Endothelial cell of umbilical vein (primary cell): ENCODE results near the gene TBCD. TPM values are rescaled to one million over a fixed set of nuclear protein-coding genes. Genes with fewer than 3 reads are reported as not detected.

Experiments
- BruUV-seq: library from RNA; stranded (reverse); fragments of 400-500 nt; replicated peaks from 2 replicates; lab custom pipeline; 2021; lab: Mats Ljungman, UMichigan
- CTCF ChIA-PET: fragments of 300-600, 350-600 bp; sonication (Branson Sonifier 250); formaldehyde crosslinking; loops from one replicate; lab custom pipeline; 2021; ENCODE audit warnings: antibody characterized with exemption, inconsistent platforms; lab: Charles Lee
- POLR2A ChIA-PET: fragments of 300-600, 350-600 bp; sonication (Branson Sonifier 250); formaldehyde crosslinking; loops from one replicate; lab custom pipeline; 2021; ENCODE audit warnings: antibody characterized with exemption, inconsistent platforms; lab: Charles Lee
- DNase-seq: peaks from one replicate; pipeline ENCODE4 v3.0.0-alpha.2; 2011; ENCODE audit warnings: low read depth, low spot score
- FAIRE-seq: peaks from 2 replicates; lab custom pipeline; 2011; peaks lifted over from hg19 to GRCh38; lab: Jason Lieb, UNC
- H2AFZ ChIP-seq: 2 replicates; pipeline ENCODE4 v1.6.0; 2012; ENCODE audit warnings: low read depth, low read length, control low read depth, inconsistent platforms
- H3K27ac ChIP-seq: 2 replicates; pipeline ENCODE4 v1.5.1; 2011; ENCODE audit warnings: low read depth, mild to moderate bottlenecking, control low read depth, low read length, moderate library complexity; ENCODE audit not compliant: insufficient read depth
- H3K27me3 ChIP-seq, 2 experiments: 2 replicates each; pipeline versions ENCODE4 v1.6.0 to v1.6.1; 2011; ENCODE audit warnings: low read length in 2 of 2, mixed read lengths in 1 of 2; ENCODE audit not compliant: control insufficient read depth in 2 of 2, insufficient read depth in 2 of 2
- H3K36me3 ChIP-seq, 2 experiments: 2 replicates in 1 of 2; 3 replicates in 1 of 2; pipeline ENCODE4 v1.5.1; 2011; ENCODE audit warnings: low read length in 2 of 2, mild to moderate bottlenecking in 1 of 2, moderate library complexity in 1 of 2; ENCODE audit not compliant: control insufficient read depth in 2 of 2, insufficient read depth in 2 of 2; ENCODE audit errors: extremely low read depth in 1 of 2
- H3K4me1 ChIP-seq: 3 replicates; pipeline ENCODE4 v1.5.1; 2011; ENCODE audit warnings: mild to moderate bottlenecking, low read length; ENCODE audit not compliant: control insufficient read depth, insufficient read depth; ENCODE audit errors: extremely low read depth
- H3K4me2 ChIP-seq: 2 replicates; pipeline ENCODE4 v1.6.1; 2011; ENCODE audit warnings: low read length, control low read depth, mixed read lengths; ENCODE audit not compliant: insufficient read depth
- H3K4me3 ChIP-seq, 3 experiments: fragments of 200-600 bp in 1 of 3; sonication (generic), shearing (Covaris generic) in 1 of 3; replicated peaks in 1 of 3; 2 replicates each; pipeline ENCODE4 v1.5.1; 2011 to 2016; ENCODE audit warnings: control low read depth in 3 of 3, low read length in 3 of 3, mild to moderate bottlenecking in 2 of 3, inconsistent platforms in 1 of 3, low read depth in 1 of 3, moderate library complexity in 1 of 3; ENCODE audit not compliant: insufficient read depth in 1 of 3
- H3K79me2 ChIP-seq: 2 replicates; pipeline ENCODE4 v1.6.0; 2012; ENCODE audit warnings: low read length, inconsistent platforms; ENCODE audit not compliant: control insufficient read depth, insufficient read depth
- H3K9ac ChIP-seq: replicated peaks from 2 replicates; pipeline ENCODE3; 2011; ENCODE audit warnings: low read length, control low read depth; ENCODE audit not compliant: insufficient read depth; ENCODE audit errors: extremely low read depth
- H3K9me1 ChIP-seq: replicated peaks from 3 replicates; pipeline ENCODE4 v1.6.0; 2011; ENCODE audit warnings: mild to moderate bottlenecking, low read length; ENCODE audit not compliant: control insufficient read depth, insufficient read depth; ENCODE audit errors: extremely low read depth
- H3K9me3 ChIP-seq: replicated peaks from 2 replicates; pipeline ENCODE4 v1.5.1; 2012; ENCODE audit warnings: low read length, inconsistent platforms; ENCODE audit not compliant: control insufficient read depth, insufficient read depth
- H4K20me1 ChIP-seq: replicated peaks from 2 replicates; pipeline ENCODE3; 2011; ENCODE audit warnings: mild to moderate bottlenecking, low read length; ENCODE audit not compliant: control insufficient read depth, insufficient read depth; ENCODE audit errors: extremely low read depth
- CTCF ChIP-seq, 2 donors: IDR thresholded peaks; 1 replicate in 1 of 2; 2 replicates in 1 of 2; pipeline ENCODE4 v1.5.1; 2011; ENCODE audit warnings: low read length in 2 of 2, mild to moderate bottlenecking in 2 of 2, moderate library complexity in 2 of 2, control low read depth in 1 of 2, inconsistent platforms in 1 of 2, low read depth in 1 of 2; ENCODE audit not compliant: insufficient read depth in 1 of 2; ENCODE audit errors: extremely low read depth in 1 of 2
- EZH2 ChIP-seq: IDR thresholded peaks from 2 replicates; pipeline ENCODE4 v1.6.1; 2012; ENCODE audit warnings: borderline replicate concordance, low read depth, mild to moderate bottlenecking, moderate library complexity, low read length, inconsistent platforms; ENCODE audit not compliant: severe bottlenecking
- FOS ChIP-seq: IDR thresholded peaks from 2 replicates; pipeline ENCODE4 v1.6.1; 2011; ENCODE audit warnings: mild to moderate bottlenecking, low read length, moderate library complexity, borderline replicate concordance; ENCODE audit not compliant: insufficient read depth
- GATA2 ChIP-seq: IDR thresholded peaks from 2 replicates; pipeline ENCODE4 v1.7.0; 2011; ENCODE audit warnings: low read depth, mild to moderate bottlenecking, moderate library complexity, mixed read lengths, low read length; ENCODE audit not compliant: insufficient read length, insufficient read depth
- JUN ChIP-seq: IDR thresholded peaks from 2 replicates; pipeline ENCODE4 v1.6.1; 2011; ENCODE audit warnings: borderline replicate concordance, low read depth; ENCODE audit not compliant: insufficient read length, insufficient read depth
- MAX ChIP-seq: IDR thresholded peaks from 2 replicates; pipeline ENCODE4 v1.6.1; 2011; ENCODE audit not compliant: insufficient read depth, insufficient read length
- MYC ChIP-seq: IDR thresholded peaks from one replicate; pipeline ENCODE4 v1.6.1; 2011; ENCODE audit warnings: mild to moderate bottlenecking, low read depth, low read length
- POLR2A ChIP-seq: IDR thresholded peaks from 2 replicates; pipeline ENCODE4 v1.6.1; 2012; ENCODE audit warnings: low read depth, mild to moderate bottlenecking, control low read depth, low read length
- POLR2AphosphoS5 ChIP-seq: IDR thresholded peaks from 2 replicates; pipeline ENCODE4 v1.6.1; 2012; ENCODE audit warnings: low read depth, mild to moderate bottlenecking, control low read depth, low read length, moderate library complexity; ENCODE audit not compliant: insufficient read depth
- dilution Hi-C: fragments of 300-500 bp; cut with MboI; formaldehyde crosslinking; loops from one replicate; pipeline ENCODE4 v1.15.0; 2019; ENCODE audit warnings: low sequenced_read_pairs; ENCODE audit not compliant: extremely low pct_ligation_motif_present
- intact Hi-C: fragments of 100-400 bp; cut with micrococcal nuclease; formaldehyde crosslinking; loops from one replicate; pipeline ENCODE4 v1.10.0; 2022
- polyA plus RNA-seq, 4 experiments: library from polyadenylated mRNA; depleted of rRNA in 3 of 4; stranded (reverse) in 3 of 4; unstranded in 1 of 4; fragments of >200 nt; gene quantifications; 2 replicates each; pipeline versions ENCODE4 v1.2.1 to v1.2.3, GENCODE V29; 2011 to 2012; ENCODE audit warnings: missing spikeins in 1 of 4
- total RNA-seq: library from RNA; stranded (reverse); gene quantifications from 2 replicates; pipeline ENCODE4 v1.2.3, GENCODE V29; 2021

TBCD gene
- total and polyA plus RNA-seq, 2 donors (not counting 3 experiments of a cell fraction or from before 2014, with no cell fraction given): 121 to 145 TPM

GRCh38 chr17:82859431-82860403 lies 107.9 kb downstream of the TBCD start:
- peak overlapping the region; percentile 33 for H3K9ac ChIP-seq
- ChIA-PET POLR2A (no interaction called here), CTCF (interaction anchor here (1.0 to 2.0 kb wide), 6 partner anchors 10 to 78 kb away, joined by 3 to 8 read pairs (median 4); no protein-coding TSS in a partner anchor)
- no peaks in the 10 kb centered on the region for H3K27me3 ChIP-seq
- no peak overlapping the region for H3K4me3 ChIP-seq
- DNase-seq (peak; percentile 91), FAIRE-seq (peak; percentile 99)
- no peak overlapping the region for H2AFZ ChIP-seq
- peak overlapping the region; percentile 80 for H3K27ac ChIP-seq
- dilution Hi-C loops (no loop called here), intact Hi-C loops (loop anchor here (1.0 kb wide), 3 partner anchors 12 to 17 kb away; no protein-coding TSS in a partner anchor)
- H3K4me1 ChIP-seq: peaks cover 25% of the 10 kb centered on the region
- peaks cover 43% of the 10 kb centered on the region for H3K79me2 ChIP-seq
- H3K36me3 ChIP-seq: peaks cover 0 to 3% of the 10 kb centered on the region in 2 experiments
- H4K20me1 ChIP-seq: no peaks in the 10 kb centered on the region
- H3K4me2 ChIP-seq: peak overlapping the region; percentile 54
- peak; percentile 56 for TF ChIP-seq POLR2AphosphoS5
- TF ChIP-seq CTCF (IDR thresholded peaks at IDR 0.05; ENCODE audit: extremely low read depth in 1 of 2, insufficient read depth in 1 of 2, low read depth in 1 of 2, low read length in 2 of 2): no peak
- TF ChIP-seq EZH2: no peak
- TF ChIP-seq MAX: no peak
- no peak for TF ChIP-seq MYC
- peak; percentile 77 for TF ChIP-seq JUN
- TF ChIP-seq POLR2A: peak; percentile 53
- no peak for TF ChIP-seq GATA2
- peak; percentile 90 for TF ChIP-seq FOS
- TSS peak; percentile 85 for BruUV-seq
- H3K9me1 ChIP-seq: no peaks in the 10 kb centered on the region
- no peaks in the 10 kb centered on the region for H3K9me3 ChIP-seq
